CD4-positive, alpha-beta T cell treated with Interleukin-15 for 1 hour (primary cell): ENCODE data around the gene LRRIQ1.
"Not testable (repeated sequence)": the region's sequence is repeated elsewhere in the genome, so short reads cannot be mapped to it uniquely, and the experiment has no call there.

Experiments used
- DNase-seq: peaks from one replicate; pipeline ENCODE4 v3.0.0-alpha.2; 2020

The LRRIQ1 gene, protein sequence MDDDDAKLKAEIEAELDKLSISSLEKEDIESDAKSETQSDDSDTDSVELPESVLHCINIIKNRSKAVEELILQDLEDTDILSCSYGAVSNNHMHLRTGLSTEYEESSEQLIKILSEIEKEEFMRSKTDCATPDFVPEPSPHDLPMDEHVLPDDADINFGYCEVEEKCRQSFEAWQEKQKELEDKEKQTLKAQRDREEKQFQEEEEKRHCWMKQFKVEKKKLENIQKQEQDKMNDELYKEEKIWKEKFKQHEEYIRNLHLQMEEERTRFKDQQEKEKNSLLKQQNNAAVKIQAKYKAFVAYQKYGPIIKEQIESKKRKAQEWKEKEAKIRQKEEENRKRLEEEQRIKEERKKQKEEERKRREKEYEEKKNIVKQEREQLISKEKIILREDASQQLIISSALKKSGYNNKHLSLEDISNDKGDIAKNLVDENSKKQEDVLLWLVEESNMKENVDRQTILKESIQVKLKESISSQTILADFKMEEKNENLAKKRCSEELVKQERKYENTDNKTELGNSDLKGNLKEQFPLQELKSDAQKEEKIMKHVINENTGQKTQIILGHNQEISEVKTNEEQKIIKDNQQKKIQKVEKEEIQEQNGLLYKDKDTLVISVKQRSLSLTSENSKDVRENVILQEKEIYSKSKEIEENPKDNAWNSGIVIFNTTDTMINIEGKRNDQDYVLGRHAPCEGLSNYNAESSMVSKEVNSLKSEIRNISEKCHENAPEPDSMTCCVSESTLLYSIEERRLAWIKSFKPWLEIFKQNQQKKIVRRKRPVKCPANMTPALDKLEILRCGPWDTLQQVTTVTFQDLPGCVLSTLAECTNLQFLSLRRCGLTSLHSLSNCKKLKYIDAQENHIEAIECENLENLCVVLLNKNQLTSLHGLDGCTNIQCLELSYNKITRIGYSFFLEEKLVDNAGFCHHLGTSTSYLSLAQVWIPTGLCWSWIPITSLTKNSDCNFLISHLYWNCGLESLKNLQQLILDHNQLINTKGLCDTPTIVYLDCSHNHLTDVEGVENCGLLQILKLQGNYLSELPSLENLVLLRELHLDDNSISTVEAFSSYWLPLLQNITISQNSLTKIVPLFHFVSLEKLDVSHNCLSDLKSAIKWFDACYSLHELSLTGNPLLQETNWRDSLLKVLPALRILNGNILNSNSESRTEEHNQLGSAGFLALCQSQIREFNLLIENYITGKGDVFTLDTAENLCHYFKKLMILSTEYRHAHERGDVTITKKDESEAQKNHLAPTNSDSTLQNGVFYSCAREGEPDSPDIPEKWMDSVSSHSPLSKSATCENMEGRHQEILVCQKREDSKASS (N-terminal part only)

DNA sequence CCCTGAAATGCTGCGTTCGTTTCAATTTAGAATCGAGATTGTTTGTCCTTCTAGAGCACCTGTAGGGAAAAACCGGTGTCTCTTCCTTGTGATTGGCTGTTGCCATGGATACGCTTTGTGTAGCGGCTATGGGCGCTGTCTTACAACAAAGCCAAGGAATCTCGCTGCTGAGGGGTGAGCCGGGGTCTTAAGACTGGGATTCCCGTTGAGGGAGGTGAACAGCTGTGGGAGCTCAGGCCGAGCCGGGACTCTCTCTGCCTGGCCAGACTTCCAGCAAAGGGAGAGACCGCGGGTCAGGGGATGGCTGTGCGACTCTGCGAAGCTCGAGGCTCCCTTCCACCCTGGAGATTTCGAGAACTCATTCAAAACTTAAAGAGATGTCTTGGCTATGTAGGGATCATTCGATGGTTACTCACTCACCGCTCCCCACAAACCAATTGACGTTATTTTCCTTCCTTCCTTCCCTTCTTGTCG lies at the start of gene LRRIQ1, which contains the start of gene TSPAN19:
LRRIQ1 (plus strand) TSS at position 118 of the 474 bp plus-strand sequence. CDS start 1,826 bp downstream, outside the sequence.
TSPAN19 (minus strand) TSS at position 44 of the 474 bp plus-strand sequence. CDS start 6,331 bp downstream, outside the sequence.
- no peak for DNase-seq

DNA sequence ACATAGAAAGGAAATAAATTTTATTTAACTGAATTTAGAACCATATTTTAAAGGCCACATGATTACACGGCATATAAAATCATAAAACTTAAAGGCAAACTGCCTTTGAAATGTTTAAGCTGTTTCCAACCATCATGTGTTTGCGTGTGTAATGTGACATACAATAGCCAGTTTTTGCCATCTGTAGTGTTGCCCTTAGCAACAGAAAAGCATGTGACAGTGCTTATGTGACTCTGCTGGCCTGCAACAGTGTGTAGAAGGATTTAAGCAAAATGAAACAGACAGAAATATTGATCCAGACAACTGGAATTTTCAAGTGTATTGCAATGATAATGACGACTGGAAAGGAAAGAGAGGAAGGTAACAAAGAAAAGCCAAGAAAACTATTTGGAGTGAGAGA lies 49.6 kb upstream of the LRRIQ1 start:
- DNase-seq = no peak

DNA sequence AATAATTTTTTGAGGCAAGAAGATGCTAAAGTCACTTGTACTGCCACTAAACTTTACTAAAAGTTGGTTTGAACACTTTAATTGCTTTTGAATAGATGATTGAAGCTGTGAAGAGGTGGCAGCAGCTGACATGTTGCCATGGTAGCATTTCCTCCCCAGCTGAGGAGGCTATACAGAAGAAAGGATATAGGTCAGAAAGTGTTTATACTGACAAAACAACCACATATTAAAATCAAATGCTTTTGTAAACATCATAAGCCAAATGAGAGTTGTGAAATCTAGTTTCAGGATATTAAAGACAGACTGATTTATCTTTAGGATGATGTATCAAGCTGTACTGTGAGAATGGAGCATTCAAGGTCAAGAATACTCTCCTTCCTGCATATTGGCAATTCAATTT lies 41.7 kb upstream of the LRRIQ1 start:
- DNase-seq = no peak

DNA sequence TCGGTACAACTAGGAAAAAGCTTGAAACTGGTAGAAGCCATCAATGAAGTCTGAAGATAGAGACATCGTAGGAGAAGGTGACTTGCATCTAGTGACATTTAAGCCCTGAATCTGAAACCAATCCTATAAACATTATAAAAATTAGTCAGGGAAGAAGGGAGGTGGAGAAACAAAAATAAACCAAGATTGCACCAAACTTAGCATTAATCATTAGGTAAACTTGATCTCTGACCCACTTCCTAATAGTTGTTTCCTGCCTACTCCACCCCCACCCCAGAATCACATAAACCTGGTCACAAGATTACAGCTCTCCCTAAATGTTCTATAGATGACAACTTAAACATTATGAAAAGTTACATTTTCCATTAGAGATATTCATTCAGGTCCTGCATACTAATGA lies 40.5 kb upstream of the LRRIQ1 start:
- no peak for DNase-seq

DNA sequence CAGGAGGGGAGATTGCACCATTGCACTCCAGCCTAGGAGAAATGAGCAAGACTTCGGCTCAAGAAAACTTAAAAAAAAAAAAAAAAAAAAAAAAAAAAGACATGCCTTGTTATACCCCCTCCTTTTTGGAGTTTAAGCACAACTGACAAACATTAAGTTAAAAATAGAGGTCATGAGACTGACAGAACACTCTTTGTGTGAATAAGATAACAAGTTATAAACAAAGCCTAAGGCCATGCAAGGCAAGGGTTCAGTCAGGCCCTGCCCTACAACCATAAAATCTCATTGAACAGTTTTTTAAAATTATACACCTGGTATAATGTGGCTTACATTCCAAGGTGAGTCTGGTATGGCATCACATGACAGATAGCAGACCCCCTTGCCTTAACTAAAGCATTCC lies 39.4 kb upstream of the LRRIQ1 start:
- DNase-seq = no peak

DNA sequence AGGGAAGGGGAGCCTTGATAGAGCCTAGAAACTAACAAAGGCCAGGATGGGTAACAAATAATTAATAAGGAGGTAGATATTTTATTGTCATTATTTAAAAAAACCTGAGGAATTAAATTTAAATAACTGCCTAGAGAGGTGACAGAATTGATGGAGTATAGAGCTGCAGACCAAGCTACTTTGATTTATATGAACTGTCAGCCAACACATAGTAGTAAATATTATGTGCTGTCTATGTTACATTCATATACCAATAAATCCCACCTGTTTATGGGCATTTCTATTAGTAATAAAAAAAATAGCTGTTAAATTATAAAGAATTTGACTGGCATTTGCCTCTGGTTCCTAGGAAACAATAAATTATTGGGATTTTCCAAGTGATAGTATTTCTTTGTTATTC lies 37.8 kb upstream of the LRRIQ1 start:
- no peak for DNase-seq

DNA sequence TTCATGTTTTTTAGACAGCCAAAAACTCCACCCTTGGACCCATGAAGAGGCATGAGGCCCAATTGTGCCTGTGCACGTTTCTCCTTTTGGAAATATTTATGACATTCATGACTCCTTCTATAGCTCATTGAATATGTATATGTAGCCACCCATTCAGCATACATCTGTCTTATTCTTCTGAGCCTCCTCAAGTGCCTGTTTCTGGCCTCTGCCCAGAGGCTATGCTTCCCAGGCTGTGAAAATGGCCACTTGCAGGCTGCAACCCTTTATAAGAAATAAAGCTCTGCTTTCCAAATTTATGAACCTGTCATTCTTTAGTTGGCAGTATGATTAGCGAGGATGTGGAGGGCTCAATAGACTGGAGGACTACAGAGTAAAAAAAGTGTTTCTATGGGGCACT lies 35.4 kb upstream of the LRRIQ1 start:
- no peak for DNase-seq

DNA sequence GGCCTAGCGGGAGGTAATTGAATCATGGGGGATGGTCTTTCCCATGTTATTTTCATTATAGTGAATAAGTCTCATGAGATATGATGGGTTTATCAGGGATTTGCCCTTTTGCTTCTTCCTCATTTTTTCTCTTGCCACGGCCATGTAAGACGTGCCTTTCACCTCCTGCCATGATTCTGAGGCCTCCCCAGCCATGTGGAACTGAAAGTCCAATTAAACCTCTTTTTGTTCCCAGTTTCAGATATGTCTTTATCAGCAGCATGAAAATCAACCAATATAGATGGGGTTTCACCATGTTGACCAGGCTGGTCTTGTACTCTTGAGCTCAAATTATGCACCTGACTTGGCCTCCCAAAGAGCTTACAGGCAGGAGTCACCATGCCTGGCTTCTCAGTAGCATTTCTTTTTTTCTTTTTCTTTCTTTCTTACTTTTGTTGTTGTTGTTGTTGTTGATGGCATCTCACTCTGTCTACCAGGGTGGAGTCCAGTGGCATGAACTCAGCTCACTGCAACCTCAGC lies 33.3 kb upstream of the LRRIQ1 start:
- DNase-seq = no peak

DNA sequence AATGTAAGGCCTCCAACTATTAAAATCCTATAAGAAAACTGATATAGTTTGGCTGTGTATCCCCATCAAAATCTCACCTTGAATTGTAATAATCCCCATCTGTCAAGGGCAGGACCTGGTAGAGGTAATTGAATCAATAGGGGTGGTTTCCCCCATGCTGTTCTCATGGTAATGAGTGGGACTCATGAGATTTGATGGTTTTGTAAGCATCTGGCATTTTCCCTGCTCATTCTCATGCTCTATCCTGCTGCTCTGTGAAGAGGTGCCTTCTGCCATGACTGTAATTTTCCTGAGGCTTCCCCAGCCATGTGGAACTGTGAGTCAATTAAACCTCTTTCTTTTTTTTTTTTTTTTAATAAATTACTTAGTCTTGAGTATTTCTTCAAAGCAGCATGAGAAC lies 31.9 kb upstream of the LRRIQ1 start:
- no peak for DNase-seq

DNA sequence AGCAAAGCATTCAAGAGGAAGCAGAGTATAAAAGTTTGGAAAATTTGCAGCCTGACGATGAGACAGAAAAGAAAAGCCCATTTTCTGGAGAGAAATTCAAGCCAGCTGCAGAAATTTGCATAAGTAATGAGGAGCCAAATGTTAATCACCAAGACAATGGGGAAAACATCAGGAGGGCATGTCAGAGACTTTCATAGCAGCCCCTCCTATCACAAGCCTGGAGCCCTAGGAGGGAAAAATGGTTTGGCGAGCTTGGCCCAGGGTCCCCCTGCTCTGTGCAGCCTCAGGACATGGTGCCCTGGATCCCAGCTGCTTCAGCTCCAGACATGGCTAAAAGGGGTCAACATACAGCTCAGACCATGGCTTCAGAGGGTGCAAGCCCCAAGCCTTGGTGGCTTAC lies 31.1 kb upstream of the LRRIQ1 start:
- not testable (repeated sequence) for DNase-seq

DNA sequence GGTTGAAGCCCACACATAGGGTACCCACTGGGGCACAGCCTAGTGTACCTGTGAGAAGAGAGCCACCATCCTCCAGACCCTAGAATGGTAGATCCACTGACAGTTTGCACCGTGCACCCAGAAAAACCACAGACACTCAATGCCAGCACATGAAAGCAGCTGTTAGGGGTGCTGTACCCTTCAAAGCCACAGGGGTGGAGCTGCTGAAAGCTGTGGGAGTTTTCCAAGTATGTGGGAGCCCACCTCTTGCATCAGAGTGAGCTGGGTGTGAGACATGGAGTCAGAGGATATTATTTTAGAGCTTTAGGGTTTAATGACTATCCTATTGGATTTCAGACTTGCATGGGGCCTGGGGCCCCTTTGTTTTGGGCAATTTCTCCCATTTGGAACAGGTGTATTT lies 30.5 kb upstream of the LRRIQ1 start:
- no peak for DNase-seq

DNA sequence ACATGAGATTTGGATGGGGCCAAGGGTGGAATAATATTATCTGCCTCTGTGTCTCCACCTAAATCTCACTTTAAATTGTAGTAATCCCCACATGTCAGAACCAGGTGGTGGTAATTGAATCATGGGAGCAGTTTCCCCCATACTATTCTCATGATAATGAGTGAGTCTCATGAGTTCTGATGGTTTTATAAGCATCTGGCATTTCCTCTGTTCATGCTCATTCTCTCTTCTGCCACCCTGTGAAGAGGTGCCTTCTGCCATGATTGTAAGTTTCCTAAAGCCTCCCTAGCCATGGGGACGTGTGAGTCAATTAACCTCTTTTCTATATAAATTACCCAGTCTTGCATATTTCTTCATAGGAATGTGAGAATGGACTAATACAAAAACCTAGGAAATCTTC lies 29.9 kb upstream of the LRRIQ1 start:
- no peak for DNase-seq

DNA sequence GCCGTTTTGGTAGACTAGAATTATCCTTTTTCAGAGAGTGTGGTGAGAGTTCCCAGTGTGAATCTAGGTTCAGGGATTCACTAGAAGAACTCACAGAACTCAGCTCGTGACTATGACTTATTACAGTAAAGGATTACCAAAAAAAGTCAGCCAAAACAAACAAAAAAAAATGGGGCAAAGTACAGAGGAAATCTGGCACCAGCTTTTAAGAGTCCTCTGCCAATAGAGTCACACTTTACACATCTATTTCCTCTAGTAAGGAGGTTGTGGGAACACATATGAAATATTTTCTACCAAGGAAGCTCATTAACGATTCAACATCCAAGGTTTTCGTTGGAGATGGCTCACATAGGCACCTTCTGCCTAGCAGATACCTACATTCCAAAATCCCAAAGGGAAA lies 28.3 kb upstream of the LRRIQ1 start:
- DNase-seq = no peak

DNA sequence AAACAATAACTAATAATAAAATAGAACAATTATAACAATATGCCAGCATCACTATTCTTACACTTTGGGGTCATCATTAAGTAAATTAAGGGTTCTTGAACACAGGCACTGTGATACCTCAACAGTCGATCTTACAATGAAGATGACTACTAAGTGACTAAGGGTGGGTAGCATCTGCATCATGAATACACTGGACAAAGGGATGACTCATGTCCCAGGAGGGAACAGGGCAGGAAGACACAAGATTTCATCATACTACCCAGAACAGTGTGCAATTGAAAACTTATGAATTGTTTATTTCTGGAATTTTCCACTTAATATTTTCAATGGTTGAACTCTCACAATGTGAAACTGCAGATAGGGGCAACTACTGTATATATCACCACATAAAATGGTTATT lies 19.7 kb upstream of the LRRIQ1 start:
- DNase-seq = no peak

DNA sequence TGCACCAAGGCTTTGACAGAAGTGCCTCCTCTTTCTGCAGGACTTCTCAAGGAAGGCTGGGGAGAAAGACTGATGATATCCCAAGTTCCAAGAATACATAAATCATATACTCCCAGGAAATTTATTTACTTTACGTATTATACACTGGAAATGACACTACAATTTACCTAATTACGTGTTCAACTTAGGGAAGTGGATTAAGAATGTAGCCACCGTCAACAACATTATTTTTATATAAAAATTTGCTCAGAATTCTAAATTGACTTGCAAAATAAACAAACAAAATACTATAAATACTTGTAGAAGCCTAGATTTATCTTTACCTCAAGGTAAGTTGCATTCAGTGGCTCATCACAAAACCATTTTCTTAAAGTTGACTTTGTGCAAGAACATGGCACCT lies 19.0 kb upstream of the LRRIQ1 start:
- DNase-seq = no peak

DNA sequence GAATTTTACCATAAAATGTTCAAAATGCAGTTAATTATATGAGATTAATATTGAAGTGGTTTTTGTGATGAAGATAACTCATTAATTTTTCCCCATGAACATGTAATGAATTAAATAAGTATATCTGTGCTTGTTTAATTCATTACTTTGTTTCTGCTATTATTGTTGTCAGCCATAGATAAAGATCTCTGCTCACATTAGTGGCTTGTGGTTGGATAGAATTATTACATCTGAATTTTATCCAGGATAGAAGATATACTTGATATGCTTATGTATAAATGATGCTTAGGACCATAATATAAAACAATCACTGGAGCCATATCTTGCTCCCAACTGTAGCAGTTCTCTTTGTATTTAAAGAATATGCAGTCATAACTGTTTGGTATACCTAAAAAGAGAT lies 18.5 kb upstream of the LRRIQ1 start:
- DNase-seq = no peak

DNA sequence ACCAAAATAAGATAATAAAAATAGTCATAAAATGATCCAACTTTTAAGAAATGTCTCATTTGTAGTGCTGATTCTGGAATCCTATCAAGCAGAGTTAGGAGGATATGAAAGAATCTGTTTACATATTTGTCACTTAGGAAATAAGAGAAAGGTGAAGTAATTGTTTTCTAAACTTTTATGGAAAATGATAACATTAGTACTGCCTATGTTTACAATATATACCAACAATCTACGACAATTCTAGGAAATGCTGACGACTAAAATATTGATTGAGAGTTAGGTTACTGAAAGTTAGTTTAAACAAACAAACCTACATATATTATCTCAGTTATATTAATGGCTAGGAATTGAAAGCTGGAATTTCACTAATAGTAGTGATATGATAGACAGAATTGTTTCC lies 18.1 kb upstream of the LRRIQ1 start:
- no peak for DNase-seq

DNA sequence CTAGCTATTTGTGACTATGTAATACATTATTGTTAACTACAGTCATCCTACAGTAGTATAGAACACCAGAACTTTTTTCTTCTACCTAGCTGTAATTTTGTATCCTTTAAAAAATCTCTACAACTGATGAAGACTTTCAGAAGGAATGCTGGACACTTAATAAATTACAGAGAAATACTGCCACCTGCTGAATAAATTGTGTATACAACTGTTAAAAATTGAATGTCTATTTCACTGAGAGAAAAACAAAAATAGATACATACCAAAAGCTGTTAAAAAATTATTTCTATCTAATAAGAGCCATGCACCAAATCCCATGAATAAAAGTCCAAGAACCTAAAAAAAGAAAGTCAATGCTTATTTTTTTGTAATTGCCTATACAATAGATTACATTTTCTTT lies 6.7 kb upstream of the LRRIQ1 start:
- DNase-seq = no peak

DNA sequence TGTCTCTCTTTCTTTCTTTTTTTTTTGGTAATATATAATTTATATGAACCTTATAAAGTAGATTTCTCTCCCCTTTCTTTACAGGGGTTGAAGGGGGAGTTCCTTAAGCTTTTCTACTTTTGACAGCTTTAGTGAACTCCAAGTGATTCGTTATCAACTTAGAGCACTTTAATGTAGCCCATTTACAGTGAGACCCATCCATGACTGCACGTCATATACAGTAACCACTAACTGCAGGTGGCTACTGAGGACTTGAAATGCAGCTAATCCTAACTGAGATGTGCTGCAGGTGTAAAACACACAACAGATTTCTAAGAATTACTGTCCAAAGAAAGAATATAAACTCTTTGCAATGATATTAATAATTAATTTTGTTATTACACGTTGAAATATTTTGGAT lies 582 bp downstream of the LRRIQ1 start:
- no peak for DNase-seq

DNA sequence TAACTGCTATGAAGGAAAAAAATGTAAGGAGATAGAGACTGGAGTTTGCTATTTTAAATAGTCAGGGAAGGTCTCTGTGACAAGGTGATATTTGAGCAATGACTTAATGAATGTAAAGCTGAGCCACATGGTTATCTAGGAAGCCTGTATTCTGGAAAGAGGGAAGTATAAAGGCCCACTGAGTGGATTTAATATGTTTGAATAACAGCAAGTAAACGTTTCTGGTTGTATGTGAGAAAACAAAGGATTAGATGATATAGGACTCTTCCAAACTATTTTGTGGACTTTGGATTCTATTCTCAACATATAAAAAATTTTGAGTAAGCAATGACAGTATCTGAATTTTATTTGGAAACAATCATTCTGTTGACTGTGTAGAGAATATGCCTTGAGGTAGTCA lies 5.2 kb downstream of the LRRIQ1 start:
- DNase-seq = no peak

DNA sequence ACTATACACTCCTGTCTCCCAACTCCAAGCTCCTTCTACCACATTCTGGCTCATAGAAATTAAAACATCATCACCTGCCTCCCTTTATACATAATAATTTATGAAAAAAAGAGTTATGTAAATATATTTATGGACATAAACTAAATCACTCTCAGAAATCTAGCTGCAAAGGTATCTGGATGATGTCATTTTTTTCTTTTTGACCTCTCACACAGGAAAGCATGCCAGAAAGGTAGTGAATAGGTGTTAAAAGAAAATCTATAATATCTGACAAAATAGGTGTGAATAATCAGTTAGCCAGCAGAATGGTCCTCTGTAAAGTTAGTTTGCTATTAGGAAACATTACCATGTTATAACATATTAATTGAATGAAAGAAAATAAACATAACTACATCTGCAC lies 7.7 kb downstream of the LRRIQ1 start:
- no peak for DNase-seq

DNA sequence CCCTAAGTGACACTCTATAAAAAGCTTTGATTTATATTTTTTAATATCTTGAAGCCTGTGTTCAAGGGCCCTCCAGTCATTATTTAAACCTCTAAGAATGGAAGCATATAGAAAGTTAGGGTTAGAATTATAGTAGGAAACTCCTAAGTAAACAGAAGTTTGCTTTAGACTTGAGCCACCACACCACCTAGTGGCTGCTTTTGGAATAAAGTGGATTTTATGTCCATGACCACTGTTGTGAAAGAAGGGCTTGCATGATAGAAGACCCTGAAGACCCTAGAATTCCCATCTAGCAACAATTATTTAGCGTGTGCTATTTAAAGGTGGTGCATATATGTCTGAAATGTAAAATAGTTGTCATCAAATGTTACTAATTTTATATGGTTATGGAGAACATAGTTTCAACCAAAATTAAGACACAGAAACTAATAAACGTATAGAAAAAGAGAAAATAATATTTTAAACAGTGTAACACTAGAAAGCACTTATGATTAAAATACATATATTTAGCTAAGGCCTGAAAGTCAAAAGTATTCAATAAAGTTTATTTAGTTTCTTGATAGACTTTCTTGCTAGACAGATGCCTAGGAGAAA lies 21.3 kb downstream of the LRRIQ1 start:
- DNase-seq = no peak
